ENCODE measurements around the gene SLC6A12.
"Not testable (repeated sequence)": the region's sequence is repeated elsewhere in the genome, so short reads cannot be mapped to it uniquely, and the experiment has no call there.

The SLC6A12 gene

GRCh38 chr12:219891-220352 lies 6.0 kb upstream of the SLC6A12 start:
- Histone ChIP-seq H3K27me3 (ENCODE audit: insufficient read depth, low read length) (peaks cover 6% of the 10 kb centered on the region), H3K9me3 (ENCODE audit: low read length) (no peaks in the 10 kb centered on the region), H3K4me3 (ENCODE audit: low read length) (no peak overlapping the region), H3K36me3 (ENCODE audit: insufficient read depth, low read length) (no peaks in the 10 kb centered on the region), H3K4me1 (ENCODE audit: insufficient read depth, low read length) (no peaks in the 10 kb centered on the region), H2AFZ (ENCODE audit: low read depth, low read length) (no peak overlapping the region)

GRCh38 chr12:218728-219590 lies 5.0 kb upstream of the SLC6A12 start:
- Histone ChIP-seq H3K4me3 (ENCODE audit: low read length) (no peak overlapping the region), H3K27me3 (ENCODE audit: insufficient read depth, low read length) (peaks cover 10% of the 10 kb centered on the region), H3K9me3 (ENCODE audit: low read length) (no peaks in the 10 kb centered on the region), H2AFZ (ENCODE audit: low read depth, low read length) (no peak overlapping the region), H3K36me3 (ENCODE audit: insufficient read depth, low read length) (no peaks in the 10 kb centered on the region), H3K4me1 (ENCODE audit: insufficient read depth, low read length) (no peaks in the 10 kb centered on the region)

GRCh38 chr12:218221-218620 lies 4.3 kb upstream of the SLC6A12 start:
- H3K36me3 ChIP-seq (ENCODE audit: insufficient read depth, low read length) = no peaks in the 10 kb centered on the region
- no peak overlapping the region for H2AFZ ChIP-seq (ENCODE audit: low read depth, low read length)
- no peaks in the 10 kb centered on the region for H3K4me1 ChIP-seq (ENCODE audit: insufficient read depth, low read length)
- no peaks in the 10 kb centered on the region for H3K9me3 ChIP-seq (ENCODE audit: low read length)
- peaks cover 10% of the 10 kb centered on the region for H3K27me3 ChIP-seq (ENCODE audit: insufficient read depth, low read length)
- no peak overlapping the region for H3K4me3 ChIP-seq (ENCODE audit: low read length)

- H3K36me3 ChIP-seq (ENCODE audit: insufficient read depth, low read length); H3K4me3 ChIP-seq (ENCODE audit: low read length); H3K9me3 ChIP-seq (ENCODE audit: low read length); H2AFZ ChIP-seq (ENCODE audit: low read depth, low read length); H3K27me3 ChIP-seq (ENCODE audit: insufficient read depth, low read length); H3K4me1 ChIP-seq (ENCODE audit: insufficient read depth, low read length): not testable (repeated sequence)
These were observed 3.1 kb upstream of the SLC6A12 start for GRCh38 chr12:217029-217428.

GRCh38 chr12:215116-215515 lies 1.2 kb upstream of the SLC6A12 start:
- no peak overlapping the region for H2AFZ ChIP-seq (ENCODE audit: low read depth, low read length)
- H3K9me3 ChIP-seq (ENCODE audit: low read length) = no peaks in the 10 kb centered on the region
- peaks cover 15% of the 10 kb centered on the region for H3K27me3 ChIP-seq (ENCODE audit: insufficient read depth, low read length)
- H3K4me1 ChIP-seq (ENCODE audit: insufficient read depth, low read length) = peaks cover 3% of the 10 kb centered on the region
- H3K36me3 ChIP-seq (ENCODE audit: insufficient read depth, low read length) = no peaks in the 10 kb centered on the region
- no peak overlapping the region for H3K4me3 ChIP-seq (ENCODE audit: low read length)

- Histone ChIP-seq H3K4me3 (ENCODE audit: low read length) (no peak overlapping the region), H3K36me3 (ENCODE audit: insufficient read depth, low read length) (no peaks in the 10 kb centered on the region), H3K4me1 (ENCODE audit: insufficient read depth, low read length) (peaks cover 3% of the 10 kb centered on the region), H3K9me3 (ENCODE audit: low read length) (no peaks in the 10 kb centered on the region), H2AFZ (ENCODE audit: low read depth, low read length) (no peak overlapping the region), H3K27me3 (ENCODE audit: insufficient read depth, low read length) (peaks cover 15% of the 10 kb centered on the region)
These were observed 427 bp downstream of the SLC6A12 start for GRCh38 chr12:213527-213932.

GRCh38 chr12:212715-213526 lies 1.0 kb downstream of the SLC6A12 start:
- Histone ChIP-seq H3K36me3 (ENCODE audit: insufficient read depth, low read length) (no peaks in the 10 kb centered on the region), H3K27me3 (ENCODE audit: insufficient read depth, low read length) (peaks cover 15% of the 10 kb centered on the region), H3K9me3 (ENCODE audit: low read length) (no peaks in the 10 kb centered on the region), H2AFZ (ENCODE audit: low read depth, low read length) (no peak overlapping the region), H3K4me3 (ENCODE audit: low read length) (no peak overlapping the region), H3K4me1 (ENCODE audit: insufficient read depth, low read length) (peaks cover 3% of the 10 kb centered on the region)

GRCh38 chr12:212415-212714 lies 1.6 kb downstream of the SLC6A12 start:
- H3K27me3 ChIP-seq (ENCODE audit: insufficient read depth, low read length) = peaks cover 17% of the 10 kb centered on the region

GRCh38 chr12:211639-212414 lies 2.1 kb downstream of the SLC6A12 start:
- H3K4me3 ChIP-seq (ENCODE audit: low read length) = no peak overlapping the region
- no peak overlapping the region for H2AFZ ChIP-seq (ENCODE audit: low read depth, low read length)
- no peaks in the 10 kb centered on the region for H3K36me3 ChIP-seq (ENCODE audit: insufficient read depth, low read length)
- H3K9me3 ChIP-seq (ENCODE audit: low read length) = no peaks in the 10 kb centered on the region
- H3K4me1 ChIP-seq (ENCODE audit: insufficient read depth, low read length) = peaks cover 3% of the 10 kb centered on the region
- peaks cover 21% of the 10 kb centered on the region for H3K27me3 ChIP-seq (ENCODE audit: insufficient read depth, low read length)

More at GRCh38 chr12:212415-212714, 1.6 kb downstream of the SLC6A12 start:
- no peak overlapping the region for H2AFZ ChIP-seq (ENCODE audit: low read depth, low read length)
- no peak overlapping the region for H3K4me3 ChIP-seq (ENCODE audit: low read length)
- peaks cover 3% of the 10 kb centered on the region for H3K4me1 ChIP-seq (ENCODE audit: insufficient read depth, low read length)
- no peaks in the 10 kb centered on the region for H3K36me3 ChIP-seq (ENCODE audit: insufficient read depth, low read length)
- no peaks in the 10 kb centered on the region for H3K9me3 ChIP-seq (ENCODE audit: low read length)

GRCh38 chr12:211142-211465 lies 2.9 kb downstream of the SLC6A12 start:
- peaks cover 21% of the 10 kb centered on the region for H3K27me3 ChIP-seq (ENCODE audit: insufficient read depth, low read length)
- no peak overlapping the region for H3K4me3 ChIP-seq (ENCODE audit: low read length)

GRCh38 chr12:210277-211141 lies 3.4 kb downstream of the SLC6A12 start:
- H3K9me3 ChIP-seq (ENCODE audit: low read length) = no peaks in the 10 kb centered on the region
- peaks cover 3% of the 10 kb centered on the region for H3K4me1 ChIP-seq (ENCODE audit: insufficient read depth, low read length)
- no peak overlapping the region for H3K4me3 ChIP-seq (ENCODE audit: low read length)
- no peaks in the 10 kb centered on the region for H3K36me3 ChIP-seq (ENCODE audit: insufficient read depth, low read length)
- H2AFZ ChIP-seq (ENCODE audit: low read depth, low read length) = no peak overlapping the region
- peaks cover 21% of the 10 kb centered on the region for H3K27me3 ChIP-seq (ENCODE audit: insufficient read depth, low read length)

More at GRCh38 chr12:211142-211465, 2.9 kb downstream of the SLC6A12 start:
- Histone ChIP-seq H3K4me1 (ENCODE audit: insufficient read depth, low read length) (peaks cover 3% of the 10 kb centered on the region), H2AFZ (ENCODE audit: low read depth, low read length) (no peak overlapping the region), H3K9me3 (ENCODE audit: low read length) (no peaks in the 10 kb centered on the region), H3K36me3 (ENCODE audit: insufficient read depth, low read length) (no peaks in the 10 kb centered on the region)

GRCh38 chr12:209851-210250 lies 4.1 kb downstream of the SLC6A12 start:
- H3K27me3 ChIP-seq (ENCODE audit: insufficient read depth, low read length) = peaks cover 21% of the 10 kb centered on the region
- no peak overlapping the region for H2AFZ ChIP-seq (ENCODE audit: low read depth, low read length)
- H3K4me3 ChIP-seq (ENCODE audit: low read length) = no peak overlapping the region
- no peaks in the 10 kb centered on the region for H3K9me3 ChIP-seq (ENCODE audit: low read length)
- H3K36me3 ChIP-seq (ENCODE audit: insufficient read depth, low read length) = no peaks in the 10 kb centered on the region
- H3K4me1 ChIP-seq (ENCODE audit: insufficient read depth, low read length) = peaks cover 3% of the 10 kb centered on the region
